Neural progenitor cell (in vitro differentiated cells): ENCODE results near the gene ZGPAT. TPM values are rescaled to one million over a fixed set of nuclear protein-coding genes. Genes with fewer than 3 reads are reported as not detected.

Experiments used
- DNase-seq: peaks from one replicate; pipeline ENCODE4 v3.0.0-alpha.2; 2016; ENCODE audit warnings: low spot score
- H2AFZ ChIP-seq: fragments of 200-600 bp; sonication (generic); replicated peaks from 2 replicates; pipeline ENCODE4 v1.6.1; 2016; ENCODE audit warnings: antibody characterized with exemption
- H3F3A ChIP-seq: fragments of 200-600 bp; sonication (generic); 2 replicates; pipeline ENCODE4 v1.6.1; 2016; ENCODE audit warnings: antibody characterized with exemption, low read depth
- H3K27ac ChIP-seq: fragments of 200-600 bp; sonication (generic); 2 replicates; pipeline ENCODE4 v1.5.1; 2016; ENCODE audit warnings: mild to moderate bottlenecking
- H3K27me3 ChIP-seq: fragments of 200-600 bp; sonication (generic); 2 replicates; pipeline ENCODE4 v1.6.1; 2016; ENCODE audit warnings: mild to moderate bottlenecking, moderate library complexity
- H3K36me3 ChIP-seq: fragments of 200-600 bp; sonication (generic); 2 replicates; pipeline ENCODE4 v1.5.1; 2016
- H3K4me1 ChIP-seq: fragments of 200-600 bp; sonication (generic); 2 replicates; pipeline ENCODE4 v1.6.1; 2016; ENCODE audit warnings: mixed run types
- H3K4me2 ChIP-seq: fragments of 200-600 bp; sonication (generic); 2 replicates; pipeline ENCODE4 v1.6.1; 2016
- H3K4me3 ChIP-seq: fragments of 200-600 bp; sonication (generic); 2 replicates; pipeline ENCODE4 v1.5.1; 2016
- H3K79me2 ChIP-seq: fragments of 200-600 bp; sonication (generic); 2 replicates; pipeline ENCODE4 v1.6.1; 2016; ENCODE audit warnings: low read depth
- H3K9ac ChIP-seq: fragments of 200-600 bp; sonication (generic); 2 replicates; pipeline ENCODE4 v1.6.1; 2016
- H3K9me3 ChIP-seq: fragments of 200-600 bp; sonication (generic); 2 replicates; pipeline ENCODE4 v1.5.1; 2016; ENCODE audit warnings: low read depth
- H4K20me1 ChIP-seq: fragments of 200-600 bp; sonication (generic); 2 replicates; pipeline ENCODE4 v1.6.1; 2016; ENCODE audit warnings: low read depth
- H3K27ac Mint-ChIP-seq: 3 replicates; pipeline ENCODE4 v1.8.0; 2021; ENCODE audit warnings: mixed read lengths
- H3K27me3 Mint-ChIP-seq: 2 replicates; pipeline ENCODE4 v1.8.0; 2022; ENCODE audit warnings: low read depth, mild to moderate bottlenecking, inconsistent platforms, moderate library complexity, mixed read lengths; ENCODE audit not compliant: insufficient read depth
- H3K36me3 Mint-ChIP-seq: 3 replicates; pipeline ENCODE4 v1.8.0; 2021; ENCODE audit warnings: mixed read lengths
- H3K4me1 Mint-ChIP-seq: 3 replicates; pipeline ENCODE4 v1.8.0; 2021; ENCODE audit warnings: mixed read lengths
- H3K4me3 Mint-ChIP-seq: 3 replicates; pipeline ENCODE4 v1.8.0; 2021; ENCODE audit warnings: mild to moderate bottlenecking, moderate library complexity, mixed read lengths
- H3K9me3 Mint-ChIP-seq: 3 replicates; pipeline ENCODE4 v1.8.0; 2020; ENCODE audit warnings: mixed read lengths
- EZH2 ChIP-seq: fragments of 200-600 bp; sonication (generic); IDR thresholded peaks from 2 replicates; pipeline ENCODE4 v1.6.1; 2017; ENCODE audit warnings: antibody characterized with exemption, mild to moderate bottlenecking, moderate library complexity
- EZH2phosphoT487 ChIP-seq: fragments of 200-600 bp; sonication (generic); IDR thresholded peaks from 2 replicates; pipeline ENCODE4 v1.6.1; 2017; ENCODE audit warnings: antibody characterized with exemption
- total RNA-seq: library from RNA; depleted of rRNA; stranded (reverse); fragments of >200 nt; gene quantifications from 2 replicates; pipeline ENCODE4 v1.2.3, GENCODE V29; 2015; ENCODE audit warnings: low replicate concordance
- TF ChIP-seq, protein P1 (sequence below): fragments of 200-600 bp; sonication (generic); IDR thresholded peaks from 2 replicates; pipeline ENCODE4 v1.5.1; 2017; ENCODE audit warnings: antibody characterized with exemption, mild to moderate bottlenecking

The ZGPAT gene
- total RNA-seq, 1 donor from 2014 or later: 8.2 TPM

DNA sequence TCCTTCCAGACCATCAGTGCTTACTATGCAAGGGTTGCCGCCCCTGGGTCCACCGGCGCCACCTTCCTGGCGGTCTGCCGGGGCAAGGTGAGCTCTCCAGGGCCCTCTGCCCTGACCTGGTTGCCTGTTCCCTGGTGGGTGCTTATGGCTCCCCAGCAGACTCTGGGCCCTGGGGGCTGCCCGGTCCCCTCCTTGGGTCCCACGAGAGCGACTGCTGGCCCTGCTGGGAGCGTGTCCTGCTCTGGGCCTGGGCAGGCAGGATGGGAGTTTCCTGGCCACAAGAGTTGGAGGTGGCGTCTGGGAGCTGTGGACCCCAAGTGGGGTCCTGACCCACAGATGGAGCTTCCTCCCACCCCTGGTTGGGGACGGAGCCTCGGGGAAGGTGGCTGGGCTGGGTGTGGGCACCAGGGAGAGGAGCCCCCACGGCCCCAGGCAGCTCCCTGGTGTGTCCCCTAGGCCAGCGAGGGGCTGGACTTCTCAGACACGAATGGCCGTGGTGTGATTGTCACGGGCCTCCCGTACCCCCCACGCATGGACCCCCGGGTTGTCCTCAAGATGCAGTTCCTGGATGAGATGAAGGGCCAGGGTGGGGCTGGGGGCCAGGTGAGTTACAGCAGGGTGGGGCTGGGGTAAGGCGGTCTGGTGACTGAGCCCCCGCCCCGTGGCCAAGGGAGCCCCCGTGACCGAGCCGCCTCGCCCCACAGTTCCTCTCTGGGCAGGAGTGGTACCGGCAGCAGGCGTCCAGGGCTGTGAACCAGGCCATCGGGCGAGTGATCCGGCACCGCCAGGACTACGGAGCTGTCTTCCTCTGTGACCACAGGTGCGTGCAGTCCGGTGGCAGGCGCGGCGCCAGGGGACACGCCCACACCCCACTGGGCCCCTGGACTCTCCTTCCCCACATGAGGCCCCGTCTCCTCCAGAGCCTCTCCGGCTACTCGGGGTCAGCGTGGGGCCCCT is 18.5 kb upstream of the ZGPAT start:
- no peak overlapping the region for H3K27ac ChIP-seq
- no peaks in the 10 kb centered on the region for H3K36me3 ChIP-seq
- H3K27me3 Mint-ChIP-seq: peaks cover 10% of the 10 kb centered on the region
- no peak overlapping the region for H3K4me3 Mint-ChIP-seq
- no peak overlapping the region for H2AFZ ChIP-seq
- peaks cover 4% of the 10 kb centered on the region for H3K9me3 Mint-ChIP-seq
- H3K4me1 Mint-ChIP-seq: peaks cover 3% of the 10 kb centered on the region
- no peaks in the 10 kb centered on the region for H3K79me2 ChIP-seq
- no peak overlapping the region for H3K27ac Mint-ChIP-seq
- no peak overlapping the region for H3K9ac ChIP-seq
- H3K36me3 Mint-ChIP-seq: peaks cover 5% of the 10 kb centered on the region
- DNase-seq: no peak
- H3K9me3 ChIP-seq: no peaks in the 10 kb centered on the region
- H3F3A ChIP-seq: no peaks in the 10 kb centered on the region
- H4K20me1 ChIP-seq: no peaks in the 10 kb centered on the region
- H3K27me3 ChIP-seq: no peaks in the 10 kb centered on the region
- H3K4me1 ChIP-seq: no peaks in the 10 kb centered on the region
- TF ChIP-seq, protein P1, sequence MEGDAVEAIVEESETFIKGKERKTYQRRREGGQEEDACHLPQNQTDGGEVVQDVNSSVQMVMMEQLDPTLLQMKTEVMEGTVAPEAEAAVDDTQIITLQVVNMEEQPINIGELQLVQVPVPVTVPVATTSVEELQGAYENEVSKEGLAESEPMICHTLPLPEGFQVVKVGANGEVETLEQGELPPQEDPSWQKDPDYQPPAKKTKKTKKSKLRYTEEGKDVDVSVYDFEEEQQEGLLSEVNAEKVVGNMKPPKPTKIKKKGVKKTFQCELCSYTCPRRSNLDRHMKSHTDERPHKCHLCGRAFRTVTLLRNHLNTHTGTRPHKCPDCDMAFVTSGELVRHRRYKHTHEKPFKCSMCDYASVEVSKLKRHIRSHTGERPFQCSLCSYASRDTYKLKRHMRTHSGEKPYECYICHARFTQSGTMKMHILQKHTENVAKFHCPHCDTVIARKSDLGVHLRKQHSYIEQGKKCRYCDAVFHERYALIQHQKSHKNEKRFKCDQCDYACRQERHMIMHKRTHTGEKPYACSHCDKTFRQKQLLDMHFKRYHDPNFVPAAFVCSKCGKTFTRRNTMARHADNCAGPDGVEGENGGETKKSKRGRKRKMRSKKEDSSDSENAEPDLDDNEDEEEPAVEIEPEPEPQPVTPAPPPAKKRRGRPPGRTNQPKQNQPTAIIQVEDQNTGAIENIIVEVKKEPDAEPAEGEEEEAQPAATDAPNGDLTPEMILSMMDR: no peak
- no peak for TF ChIP-seq EZH2phosphoT487
- no peak for TF ChIP-seq EZH2
- H3K4me3 ChIP-seq: no peak overlapping the region
- no peak overlapping the region for H3K4me2 ChIP-seq

DNA sequence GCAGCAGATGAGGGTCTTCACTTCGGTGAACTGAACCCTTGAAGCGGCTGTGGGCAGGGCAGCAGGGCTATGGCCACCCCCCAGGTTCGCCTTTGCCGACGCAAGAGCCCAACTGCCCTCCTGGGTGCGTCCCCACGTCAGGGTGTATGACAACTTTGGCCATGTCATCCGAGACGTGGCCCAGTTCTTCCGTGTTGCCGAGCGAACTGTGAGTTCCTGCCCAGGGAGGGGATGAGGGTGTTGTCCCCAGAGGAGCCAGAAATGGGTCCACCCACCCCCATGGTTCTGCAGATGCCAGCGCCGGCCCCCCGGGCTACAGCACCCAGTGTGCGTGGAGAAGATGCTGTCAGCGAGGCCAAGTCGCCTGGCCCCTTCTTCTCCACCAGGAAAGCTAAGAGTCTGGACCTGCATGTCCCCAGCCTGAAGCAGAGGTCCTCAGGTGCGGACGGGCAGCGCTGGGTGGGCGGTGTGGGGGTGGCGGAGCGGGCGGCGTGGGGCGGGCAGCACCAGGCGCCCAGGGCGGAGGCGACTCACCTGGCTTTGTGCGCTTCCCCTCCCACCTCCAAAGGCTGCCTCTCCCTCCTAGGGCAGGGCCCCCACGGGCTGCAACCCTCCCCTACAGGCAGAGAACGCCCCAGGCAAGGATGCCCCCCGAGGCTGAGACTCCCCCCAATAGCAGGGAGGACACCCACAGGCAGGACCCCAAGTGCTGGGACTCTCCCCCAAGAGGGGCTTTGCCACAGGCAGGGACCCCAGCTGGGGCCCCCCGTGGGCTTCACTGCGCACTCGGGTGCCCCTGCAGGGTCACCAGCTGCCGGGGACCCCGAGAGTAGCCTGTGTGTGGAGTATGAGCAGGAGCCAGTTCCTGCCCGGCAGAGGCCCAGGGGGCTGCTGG is 17.6 kb upstream of the ZGPAT start:
- Histone ChIP-seq H3K4me1 (no peaks in the 10 kb centered on the region), H3K27ac (no peak overlapping the region), H4K20me1 (no peaks in the 10 kb centered on the region), H3K4me2 (no peak overlapping the region), H3K27me3 (no peaks in the 10 kb centered on the region), H3K9ac (no peak overlapping the region), H3K9me3 (no peaks in the 10 kb centered on the region), H3K36me3 (no peaks in the 10 kb centered on the region), H3F3A (no peaks in the 10 kb centered on the region), H3K79me2 (no peaks in the 10 kb centered on the region), H2AFZ (no peak overlapping the region), H3K4me3 (no peak overlapping the region)
- DNase-seq: no peak
- peaks cover 10% of the 10 kb centered on the region for H3K27me3 Mint-ChIP-seq
- no peak overlapping the region for H3K4me3 Mint-ChIP-seq
- H3K4me1 Mint-ChIP-seq: peaks cover 3% of the 10 kb centered on the region
- H3K27ac Mint-ChIP-seq: no peak overlapping the region
- peaks cover 5% of the 10 kb centered on the region for H3K36me3 Mint-ChIP-seq
- peaks cover 4% of the 10 kb centered on the region for H3K9me3 Mint-ChIP-seq
- TF ChIP-seq, protein P1: no peak
- TF ChIP-seq EZH2phosphoT487 (no peak), EZH2 (no peak)

DNA sequence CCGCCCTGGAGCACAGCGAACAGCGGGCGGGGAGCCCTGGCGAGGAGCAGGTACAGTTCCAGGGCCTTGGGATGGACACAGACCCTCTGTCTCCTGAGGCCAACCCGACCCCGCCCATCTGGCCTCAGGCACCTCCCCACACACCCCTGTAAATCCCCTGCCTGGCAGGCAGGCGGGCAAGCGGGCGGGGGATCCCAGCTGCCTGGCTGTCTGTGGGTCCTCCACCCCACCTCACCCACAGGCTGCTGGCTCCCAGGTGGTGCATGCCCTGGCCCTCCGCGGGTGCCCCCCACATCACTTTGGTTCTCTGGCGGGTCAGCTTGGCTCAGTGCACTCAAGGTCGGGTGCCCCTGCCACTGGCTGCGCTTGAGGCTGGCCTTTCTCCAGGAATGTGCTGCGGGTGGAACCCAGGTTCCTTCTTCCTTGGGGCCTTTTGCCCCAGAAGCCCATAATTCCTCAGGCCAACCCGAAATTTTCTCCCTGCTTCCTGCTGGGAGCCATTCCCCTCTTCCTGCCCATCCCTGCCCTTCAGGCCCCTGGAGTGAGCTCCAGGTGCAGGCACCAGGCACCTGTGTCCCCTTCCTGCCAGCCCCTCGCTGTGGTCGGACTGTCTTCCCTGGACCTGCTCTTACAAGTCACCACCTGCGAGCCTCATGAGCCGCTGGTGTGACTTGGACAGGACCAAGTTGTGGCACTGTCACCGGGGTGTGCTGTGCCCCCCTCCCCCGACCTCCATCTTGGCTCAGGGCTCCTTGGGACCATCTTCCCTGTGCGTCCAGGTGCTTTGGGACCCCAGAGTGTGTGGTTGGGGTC is 16.7 kb upstream of the ZGPAT start:
- no peak overlapping the region for H2AFZ ChIP-seq
- DNase-seq: no peak
- H3F3A ChIP-seq: peaks cover 3% of the 10 kb centered on the region
- H3K9me3 ChIP-seq: no peaks in the 10 kb centered on the region
- H3K36me3 ChIP-seq: no peaks in the 10 kb centered on the region
- TF ChIP-seq EZH2phosphoT487 (no peak), EZH2 (no peak)
- TF ChIP-seq, protein P1: no peak
- H3K27me3 Mint-ChIP-seq: peaks cover 10% of the 10 kb centered on the region
- peaks cover 5% of the 10 kb centered on the region for H3K36me3 Mint-ChIP-seq
- no peak overlapping the region for H3K4me3 ChIP-seq
- H3K9ac ChIP-seq: no peak overlapping the region
- no peaks in the 10 kb centered on the region for H3K27me3 ChIP-seq
- H3K4me3 Mint-ChIP-seq: no peak overlapping the region
- H3K9me3 Mint-ChIP-seq: peaks cover 4% of the 10 kb centered on the region
- H4K20me1 ChIP-seq: no peaks in the 10 kb centered on the region
- H3K4me1 ChIP-seq: no peaks in the 10 kb centered on the region
- no peaks in the 10 kb centered on the region for H3K79me2 ChIP-seq
- H3K27ac ChIP-seq: no peak overlapping the region
- H3K4me2 ChIP-seq: no peak overlapping the region
- peaks cover 3% of the 10 kb centered on the region for H3K4me1 Mint-ChIP-seq
- peak overlapping the region; percentile 50 for H3K27ac Mint-ChIP-seq
